Activated CD4-positive, alpha-beta memory T cell treated with anti-CD3 and anti-CD28 coated beads, Interleukin-2, amount 10 ng/mL, durations not matched to agents 7 days and 5 days (primary cell): ENCODE results near the gene CALHM1. TPM values are rescaled to one million over a fixed set of nuclear protein-coding genes. Genes with fewer than 3 reads are reported as not detected.
"Not testable (repeated sequence)": the region's sequence is repeated elsewhere in the genome, so short reads cannot be mapped to it uniquely, and the experiment has no call there.

ENCODE experiments used
- CTCF ChIA-PET: fragments of 350-600 bp; sonication (Branson Sonifier 250); formaldehyde crosslinking; loops from one replicate; lab custom pipeline; 2021; ENCODE audit warnings: antibody characterized with exemption, inconsistent platforms; lab: Charles Lee
- POLR2A ChIA-PET: fragments of 350-600 bp; sonication (Branson Sonifier 250); formaldehyde crosslinking; loops from one replicate; lab custom pipeline; 2021; ENCODE audit warnings: antibody characterized with exemption; lab: Charles Lee
- DNase-seq: peaks from one replicate; pipeline ENCODE4 v3.0.0-alpha.2; 2020
- H3K27ac Mint-ChIP-seq: one replicate; pipeline ENCODE4 v1.8.0; 2021; ENCODE audit warnings: mild to moderate bottlenecking, mixed read lengths
- H3K27me3 Mint-ChIP-seq: one replicate; pipeline ENCODE4 v1.8.0; 2021; ENCODE audit warnings: mixed read lengths
- H3K36me3 Mint-ChIP-seq: one replicate; pipeline ENCODE4 v1.8.0; 2021; ENCODE audit warnings: low read depth, mixed read lengths
- H3K4me1 Mint-ChIP-seq: one replicate; pipeline ENCODE4 v1.8.0; 2021; ENCODE audit warnings: mixed read lengths
- H3K4me3 Mint-ChIP-seq: one replicate; pipeline ENCODE4 v1.8.0; 2021; ENCODE audit warnings: mild to moderate bottlenecking, mixed read lengths
- H3K9me3 Mint-ChIP-seq: one replicate; pipeline ENCODE4 v1.8.0; 2021; ENCODE audit warnings: mixed read lengths
- total RNA-seq, 2 experiments: library from RNA; stranded (reverse); gene quantifications; one replicate each; pipeline ENCODE4 v1.2.3, GENCODE V29; 2021

The CALHM1 gene
- total RNA-seq, 2 experiments from 2014 or later, result 0.58 to 0.73 TPM

GRCh38 chr10:103497161-103497915 is 38.6 kb upstream of the CALHM1 start:
- POLR2A ChIA-PET, result no interaction called here
- H3K27me3 Mint-ChIP-seq, result peaks cover 78% of the 10 kb centered on the region
- CTCF ChIA-PET, result interaction anchor here (0.8 to 1.5 kb wide), 3 partner anchors 12 to 80 kb away, joined by 3 to 6 read pairs (median 3); no protein-coding TSS in a partner anchor

GRCh38 chr10:103495321-103495720 is 36.6 kb upstream of the CALHM1 start:
- no peak overlapping the region for H3K27ac Mint-ChIP-seq
- peak overlapping the region; percentile 57 for H3K4me3 Mint-ChIP-seq
- H3K36me3 Mint-ChIP-seq, result peaks cover 2% of the 10 kb centered on the region
- no peak for DNase-seq
- H3K4me1 Mint-ChIP-seq, result peaks cover 21% of the 10 kb centered on the region
- H3K27me3 Mint-ChIP-seq, result peaks cover 73% of the 10 kb centered on the region
- ChIA-PET POLR2A (interaction anchor here (1.3 kb wide), 1 partner anchor 89 kb away, joined by 3 read pairs; no protein-coding TSS in a partner anchor), CTCF (interaction anchor here (0.6 to 0.7 kb wide), 2 partner anchors 9 to 153 kb away, joined by 3 read pairs; no protein-coding TSS in a partner anchor)
- no peaks in the 10 kb centered on the region for H3K9me3 Mint-ChIP-seq

More at GRCh38 chr10:103497161-103497915, 38.6 kb upstream of the CALHM1 start:
- Mint-ChIP-seq H3K4me1 (peaks cover 26% of the 10 kb centered on the region), H3K36me3 (peaks cover 2% of the 10 kb centered on the region), H3K27ac (no peak overlapping the region), H3K4me3 (no peak overlapping the region), H3K9me3 (no peaks in the 10 kb centered on the region)
- no peak for DNase-seq

DNA sequence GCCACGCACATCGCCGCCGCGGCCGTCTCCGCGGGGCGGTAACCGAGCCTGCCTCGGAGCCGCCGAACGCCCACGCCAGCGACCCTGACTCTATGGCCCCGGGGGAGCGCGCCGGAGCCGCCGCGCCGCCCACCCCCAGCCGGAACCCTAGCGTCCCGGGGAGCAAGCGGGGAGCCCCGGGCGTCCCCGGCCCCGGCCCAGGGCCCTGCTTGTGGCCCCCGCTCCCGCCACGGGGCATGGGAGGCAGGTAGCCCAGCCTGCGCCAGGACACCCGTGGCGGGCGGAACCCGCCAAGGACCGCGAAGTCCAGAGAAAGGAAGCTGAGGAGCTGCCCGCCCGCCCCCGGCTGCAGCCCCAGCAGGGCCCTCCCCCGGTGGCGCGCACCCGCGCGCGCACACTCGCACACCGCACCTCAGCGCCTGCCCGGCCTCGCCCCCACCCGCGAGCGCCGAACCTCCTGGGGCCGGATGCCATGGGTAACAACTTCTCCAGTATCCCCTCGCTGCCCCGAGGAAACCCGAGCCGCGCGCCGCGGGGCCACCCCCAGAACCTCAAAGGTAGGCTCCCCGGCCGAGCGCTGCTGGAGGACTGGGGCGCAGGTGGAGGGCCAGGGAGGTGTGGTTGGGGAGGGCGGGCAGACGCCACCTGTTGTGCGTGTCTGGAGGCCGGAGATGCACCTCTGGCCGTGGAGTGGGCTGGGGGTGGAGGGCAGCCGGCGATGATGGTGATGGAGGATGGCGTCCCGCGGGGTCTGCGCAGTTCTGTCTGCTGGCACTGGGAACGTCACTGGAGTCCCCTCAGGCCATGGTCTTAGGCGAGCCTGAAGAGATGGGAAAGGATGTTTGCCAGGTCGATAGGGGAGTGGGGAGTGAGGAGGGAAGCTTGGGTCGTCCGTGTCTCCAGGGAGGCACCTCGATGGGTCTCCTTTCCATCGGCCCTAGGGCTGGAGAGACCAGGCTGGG is 35.5 kb upstream of the CALHM1 start:
- Mint-ChIP-seq H3K27ac (no peak overlapping the region), H3K4me1 (peaks cover 22% of the 10 kb centered on the region), H3K27me3 (peaks cover 68% of the 10 kb centered on the region), H3K36me3 (peaks cover 2% of the 10 kb centered on the region), H3K4me3 (peak overlapping the region; percentile 57), H3K9me3 (no peaks in the 10 kb centered on the region)
- peak; percentile 54 for DNase-seq
- CTCF ChIA-PET, result interaction anchor here (1.0 to 12.3 kb wide), 4 partner anchors 11 to 576 kb away, joined by 3 to 228 read pairs (median 6); partner anchors contain the start of gene CNNM2
- POLR2A ChIA-PET, result interaction anchor here (1.4 to 2.8 kb wide), 2 partner anchors 10 to 43 kb away, joined by 3 to 13 read pairs; no protein-coding TSS in a partner anchor

- ChIA-PET POLR2A (interaction anchor here (1.4 to 2.8 kb wide), 2 partner anchors 11 to 42 kb away, joined by 3 to 13 read pairs; no protein-coding TSS in a partner anchor), CTCF (interaction anchor here (0.7 to 12.3 kb wide), 5 partner anchors 10 to 576 kb away, joined by 3 to 228 read pairs (median 6); partner anchors contain the start of gene CNNM2)
- peaks cover 22% of the 10 kb centered on the region for H3K4me1 Mint-ChIP-seq
- H3K27ac Mint-ChIP-seq, result no peak within 1 kb of the TSS
- no peaks in the 10 kb centered on the region for H3K36me3 Mint-ChIP-seq
- peak within 1 kb of the TSS; percentile 72 for H3K4me3 Mint-ChIP-seq
- H3K27me3 Mint-ChIP-seq, result peaks cover 61% of the 10 kb centered on the region
- peak; percentile 33 for DNase-seq
- H3K9me3 Mint-ChIP-seq, result no peaks in the 10 kb centered on the region
Observed at GRCh38 chr10:103493362-103493915, 34.7 kb upstream of the CALHM1 start, which contains the start of gene NEURL1. NEURL1 (plus strand) TSS chr10:103493705; CDS start chr10:103494388, 683 bp downstream.

DNA sequence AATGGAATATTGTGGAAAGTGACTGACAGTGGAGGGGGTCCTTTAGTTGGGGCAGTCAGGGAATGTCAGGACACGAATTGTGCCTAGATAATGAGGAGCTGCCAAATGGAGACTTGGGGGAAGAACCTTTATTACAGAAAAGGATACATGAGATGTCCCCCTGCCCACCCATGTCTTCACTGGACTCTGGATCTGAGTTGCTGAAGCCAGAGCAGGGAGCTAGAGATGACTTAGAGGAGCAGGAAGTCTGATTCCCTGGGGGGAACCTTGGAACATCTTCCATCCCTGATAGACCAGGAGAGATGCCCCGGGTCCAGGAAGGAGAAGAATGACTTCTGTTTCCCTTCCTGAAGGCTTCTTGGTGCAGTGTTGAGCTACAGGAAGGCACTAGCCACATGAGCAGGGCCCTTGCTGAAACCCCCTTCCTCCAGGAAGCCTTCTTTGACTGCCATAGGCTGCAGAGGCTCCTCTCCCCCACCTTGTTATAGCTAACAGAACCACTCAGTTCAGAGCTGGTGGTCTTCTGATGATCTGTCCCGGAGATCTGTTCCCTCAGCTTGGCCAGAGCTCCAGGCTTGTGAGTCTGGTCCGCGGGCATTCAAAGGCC is 34.1 kb upstream of the CALHM1 start:
- Mint-ChIP-seq H3K9me3 (no peaks in the 10 kb centered on the region), H3K4me1 (peaks cover 22% of the 10 kb centered on the region), H3K27me3 (peaks cover 61% of the 10 kb centered on the region), H3K27ac (no peak overlapping the region), H3K36me3 (no peaks in the 10 kb centered on the region), H3K4me3 (peak overlapping the region; percentile 72)
- ChIA-PET CTCF (interaction anchor here (0.7 to 12.3 kb wide), 5 partner anchors 10 to 575 kb away, joined by 3 to 228 read pairs (median 6); partner anchors contain the start of gene CNNM2), POLR2A (interaction anchor here (0.5 to 2.8 kb wide), 4 partner anchors 12 to 59 kb away, joined by 3 to 13 read pairs (median 4); no protein-coding TSS in a partner anchor)
- no peak for DNase-seq

DNA sequence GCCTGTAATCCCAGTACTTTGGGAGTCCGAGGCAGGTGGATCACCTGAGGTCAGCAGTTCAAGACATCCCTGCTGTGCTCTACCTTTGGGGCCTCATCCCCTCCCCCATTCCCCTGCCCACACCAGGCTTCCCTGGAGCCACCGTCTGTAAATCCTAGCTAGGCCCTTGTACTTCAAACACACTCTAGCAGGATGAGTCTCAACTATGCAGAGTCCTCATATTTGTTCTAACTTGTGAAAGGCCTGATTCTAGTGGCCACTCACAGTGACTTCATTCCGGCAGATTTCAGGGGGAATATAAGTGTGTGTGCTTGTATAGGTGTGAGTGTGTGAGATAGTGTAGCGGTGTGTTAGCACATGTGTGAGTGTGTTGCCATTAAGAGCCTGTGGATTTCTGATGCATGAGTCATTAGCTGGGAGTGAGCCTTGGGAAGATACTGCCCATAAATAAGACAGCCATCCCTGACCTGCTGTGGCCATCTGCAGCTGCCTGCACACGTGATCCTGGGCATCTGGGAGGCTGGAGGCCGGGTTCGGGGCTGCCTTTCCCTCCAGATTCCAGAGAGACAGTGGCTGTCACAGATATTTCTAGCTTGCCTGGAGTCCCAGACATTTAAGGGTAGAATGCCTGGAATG is 33.1 kb upstream of the CALHM1 start:
- H3K4me1 Mint-ChIP-seq, result peaks cover 22% of the 10 kb centered on the region
- H3K9me3 Mint-ChIP-seq, result no peaks in the 10 kb centered on the region
- no peak for DNase-seq
- no peak overlapping the region for H3K27ac Mint-ChIP-seq
- POLR2A ChIA-PET, result interaction anchor here (0.6 to 2.8 kb wide), 6 partner anchors 12 to 107 kb away, joined by 3 to 13 read pairs (median 3); no protein-coding TSS in a partner anchor
- peaks cover 52% of the 10 kb centered on the region for H3K27me3 Mint-ChIP-seq
- CTCF ChIA-PET, result interaction anchor here (1.7 to 12.3 kb wide), 3 partner anchors 9 to 77 kb away, joined by 4 to 228 read pairs (median 6); no protein-coding TSS in a partner anchor
- no peak overlapping the region for H3K4me3 Mint-ChIP-seq
- H3K36me3 Mint-ChIP-seq, result no peaks in the 10 kb centered on the region

- ChIA-PET POLR2A (interaction anchor here (0.6 to 1.1 kb wide), 3 partner anchors 16 to 64 kb away, joined by 3 read pairs; no protein-coding TSS in a partner anchor), CTCF (interaction anchor here (0.9 to 12.3 kb wide), 4 partner anchors 10 to 76 kb away, joined by 3 to 228 read pairs (median 4); no protein-coding TSS in a partner anchor)
- DNase-seq, result no peak
- H3K9me3 Mint-ChIP-seq, result no peaks in the 10 kb centered on the region
- H3K4me1 Mint-ChIP-seq, result peaks cover 22% of the 10 kb centered on the region
- peaks cover 47% of the 10 kb centered on the region for H3K27me3 Mint-ChIP-seq
- H3K4me3 Mint-ChIP-seq, result no peak overlapping the region
- H3K36me3 Mint-ChIP-seq, result no peaks in the 10 kb centered on the region
- no peak overlapping the region for H3K27ac Mint-ChIP-seq
Observed at GRCh38 chr10:103490986-103491314, 32.2 kb upstream of the CALHM1 start.

GRCh38 chr10:103487410-103487708 is 28.7 kb upstream of the CALHM1 start:
- Mint-ChIP-seq H3K4me3 (no peak overlapping the region), H3K27ac (no peak overlapping the region), H3K9me3 (no peaks in the 10 kb centered on the region), H3K36me3 (no peaks in the 10 kb centered on the region), H3K4me1 (peaks cover 15% of the 10 kb centered on the region), H3K27me3 (peaks cover 22% of the 10 kb centered on the region)
- CTCF ChIA-PET, result interaction anchor here (12.3 kb wide), 1 partner anchor 72 kb away, joined by 228 read pairs; no protein-coding TSS in a partner anchor
- no peak for DNase-seq
- POLR2A ChIA-PET, result interaction anchor here (2.4 kb wide), 1 partner anchor 35 kb away, joined by 7 read pairs; the partner anchor contains the start of gene CALHM2

DNA sequence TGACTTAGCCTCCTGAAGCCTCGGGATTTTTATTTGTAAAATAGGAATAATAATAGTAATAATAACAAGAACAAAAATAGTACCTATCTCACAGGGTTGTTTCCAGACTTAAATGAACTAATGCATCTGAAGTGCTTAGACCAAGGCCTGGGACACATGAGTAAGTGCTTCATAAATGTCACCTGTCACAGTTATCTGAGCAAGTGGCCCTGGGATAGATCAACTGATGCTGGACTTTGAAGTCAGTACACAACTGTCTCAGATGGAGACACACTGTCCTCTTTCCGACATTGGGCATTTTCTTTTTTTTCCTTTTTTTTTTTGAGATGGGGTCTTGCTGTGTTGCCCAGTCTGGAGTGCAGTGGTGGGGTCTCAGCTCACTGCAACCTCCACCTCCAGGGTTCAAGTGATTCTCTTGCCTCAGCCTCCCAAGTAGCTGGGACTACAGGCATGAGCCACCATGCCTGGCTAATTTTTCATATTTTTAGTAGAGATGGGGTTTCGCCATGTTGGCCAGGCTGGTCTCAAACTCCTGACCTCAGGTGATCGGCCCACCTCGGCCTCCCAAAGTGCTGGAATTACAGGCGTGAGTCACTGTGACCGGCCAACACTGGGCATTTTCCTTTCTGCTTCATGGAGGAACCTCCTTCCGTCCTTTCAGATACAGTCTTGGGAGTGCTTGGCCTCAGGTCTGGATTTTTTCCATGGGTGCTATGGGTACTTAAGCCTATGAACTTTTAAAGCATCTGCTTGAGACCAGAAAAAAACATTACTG is 28.1 kb upstream of the CALHM1 start:
- not testable (repeated sequence) for H3K9me3 Mint-ChIP-seq, DNase-seq, H3K36me3 Mint-ChIP-seq, H3K4me3 Mint-ChIP-seq, H3K27ac Mint-ChIP-seq
- Mint-ChIP-seq H3K4me1 (peaks cover 20% of the 10 kb centered on the region), H3K27me3 (peaks cover 16% of the 10 kb centered on the region)
- CTCF ChIA-PET, result interaction anchor here (1.0 to 12.3 kb wide), 12 partner anchors 10 to 133 kb away, joined by 3 to 228 read pairs (median 4); partner anchors contain the start of gene CALHM2
- POLR2A ChIA-PET, result interaction anchor here (2.4 kb wide), 1 partner anchor 34 kb away, joined by 7 read pairs; the partner anchor contains the start of gene CALHM2

- CTCF ChIA-PET, result interaction anchor here (0.8 to 12.3 kb wide), 9 partner anchors 9 to 67 kb away, joined by 3 to 228 read pairs (median 9); partner anchors contain the start of genes CALHM1, CALHM2 and NEURL1
- no peak overlapping the region for H3K4me3 Mint-ChIP-seq
- no peaks in the 10 kb centered on the region for H3K36me3 Mint-ChIP-seq
- no peak overlapping the region for H3K27ac Mint-ChIP-seq
- POLR2A ChIA-PET, result interaction anchor here (1.9 kb wide), 1 partner anchor 30 kb away, joined by 7 read pairs; the partner anchor contains the start of gene CALHM2
- no peaks in the 10 kb centered on the region for H3K9me3 Mint-ChIP-seq
- DNase-seq, result peak; percentile 38
- peaks cover 36% of the 10 kb centered on the region for H3K4me1 Mint-ChIP-seq
- peaks cover 3% of the 10 kb centered on the region for H3K27me3 Mint-ChIP-seq
Observed at GRCh38 chr10:103481974-103482531, 23.4 kb upstream of the CALHM1 start.
